ENCODE data around the gene ZSWIM4. TPM values are rescaled to one million over a fixed set of nuclear protein-coding genes. Genes with fewer than 3 reads are reported as not detected.

ZSWIM4 gene
- total RNA-seq, 6 experiments from 2014 or later, result 0.98 to 3.7 (median 1.7) TPM

GRCh38 chr19:13872339-13872694 is 77.1 kb downstream of the ZSWIM4 start:
- Histone ChIP-seq H3K4me3 (no peak overlapping the region), H3K36me3 (no peaks in the 10 kb centered on the region), H3K9me3 (no peaks in the 10 kb centered on the region), H3K4me1 (no peaks in the 10 kb centered on the region), H3K27me3 (peaks cover 0 to 7% of the 10 kb centered on the region in 2 donors), H3K27ac (no peak overlapping the region)
- intact Hi-C loops (cut with DNase I), result no loop called here
- ATAC-seq (no peak), DNase-seq (no peak)
- no peak for TF ChIP-seq POLR2A (IDR thresholded peaks at IDR 0.05)
- TF ChIP-seq CTCF (IDR thresholded peaks at IDR 0.05), result no peak
- WGBS (ENCODE audit: insufficient coverage, low coverage, low lambda C conversion rate, missing lambda C conversion rate), result 24% methylated on average over 4 of the region's 5 CpGs

GRCh38 chr19:13872695-13873389 is 77.6 kb downstream of the ZSWIM4 start:
- no peak for TF ChIP-seq POLR2A (IDR thresholded peaks at IDR 0.05)
- no peak for TF ChIP-seq CTCF (IDR thresholded peaks at IDR 0.05)
- peak in 1 of 3 donors; percentile 52 for DNase-seq
- Histone ChIP-seq H3K27ac (no peak overlapping the region), H3K9me3 (no peaks in the 10 kb centered on the region), H3K27me3 (peaks cover 0 to 7% of the 10 kb centered on the region in 2 donors), H3K4me1 (no peaks in the 10 kb centered on the region), H3K4me3 (peak overlapping the region in 2 of 3 donors; percentile 9 to 13), H3K36me3 (no peaks in the 10 kb centered on the region)
- intact Hi-C loops (cut with DNase I), result no loop called here
- ATAC-seq, result peak; percentile 25 to 52 (median 47)
- WGBS (ENCODE audit: insufficient coverage, low coverage, low lambda C conversion rate, missing lambda C conversion rate), result 5% methylated on average over 20 of the region's 45 CpGs

- no peaks in the 10 kb centered on the region for H3K36me3 ChIP-seq
- no peak for ATAC-seq
- H3K9me3 ChIP-seq, result no peaks in the 10 kb centered on the region
- no peak overlapping the region for H3K27ac ChIP-seq
- intact Hi-C loops (cut with DNase I), result no loop called here
- TF ChIP-seq CTCF (IDR thresholded peaks at IDR 0.05), result no peak
- TF ChIP-seq POLR2A (IDR thresholded peaks at IDR 0.05), result no peak
- no peaks in the 10 kb centered on the region for H3K4me1 ChIP-seq
- peaks cover 0 to 7% of the 10 kb centered on the region in 2 donors for H3K27me3 ChIP-seq
- no peak overlapping the region for H3K4me3 ChIP-seq
- no peak for DNase-seq
- WGBS (ENCODE audit: insufficient coverage, low coverage, low lambda C conversion rate, missing lambda C conversion rate), result 39% methylated on average over 2 of the region's 35 CpGs
These were observed 78.7 kb downstream of the ZSWIM4 start for GRCh38 chr19:13873834-13874515.

GRCh38 chr19:13875824-13876223 is 80.6 kb downstream of the ZSWIM4 start:
- intact Hi-C loops (cut with DNase I), result no loop called here
- DNase-seq (no peak), ATAC-seq (no peak)
- H3K27me3 ChIP-seq, result peaks cover 0 to 7% of the 10 kb centered on the region in 2 donors
- no peaks in the 10 kb centered on the region for H3K36me3 ChIP-seq
- H3K27ac ChIP-seq, result no peak overlapping the region
- TF ChIP-seq POLR2A (IDR thresholded peaks at IDR 0.05) (no peak), CTCF (IDR thresholded peaks at IDR 0.05) (no peak)
- no peaks in the 10 kb centered on the region for H3K9me3 ChIP-seq
- no peak overlapping the region for H3K4me3 ChIP-seq
- H3K4me1 ChIP-seq, result peaks cover 0 to 10% (median 3%) of the 10 kb centered on the region in 4 donors
- WGBS (ENCODE audit: insufficient coverage, low coverage, low lambda C conversion rate, missing lambda C conversion rate), result no CpG with 5 or more reads among the region's 5 CpGs

All from right lobe of liver (tissue), 6 donors.